ENCODE results near the gene PLEKHG4. TPM values are rescaled to one million over a fixed set of nuclear protein-coding genes. Genes with fewer than 3 reads are reported as not detected.

The PLEKHG4 gene
- total and polyA plus RNA-seq, 2 donors (not counting 1 experiment from before 2014, with no cell fraction given): 9.9 to 37.7 TPM

- H3K27me3 ChIP-seq (ENCODE audit: control insufficient read depth, insufficient read depth, low read length): no peaks in the 10 kb centered on the region
- peak overlapping the region; percentile 17 for H3K4me2 ChIP-seq (ENCODE audit: extremely low read depth, insufficient read depth, low read length)
- H4K20me1 ChIP-seq (ENCODE audit: control insufficient read depth, extremely low read depth, insufficient read depth, low read length): no peaks in the 10 kb centered on the region
- DNase-seq (ENCODE audit: low read depth in 2 of 2): peak; percentile 99 to 100
- no peaks in the 10 kb centered on the region for H3K36me3 ChIP-seq (ENCODE audit: control insufficient read depth, insufficient read depth, low read length)
- peak overlapping the region; percentile 87 for H3K27ac ChIP-seq (ENCODE audit: insufficient read depth, low read length)
- no peaks in the 10 kb centered on the region for H3K79me2 ChIP-seq (ENCODE audit: control insufficient read depth, insufficient read depth, low read length)
- H3K9ac ChIP-seq (ENCODE audit: insufficient read depth, low read length): peak overlapping the region; percentile 23
- no peak for TF ChIP-seq EZH2 (IDR thresholded peaks at IDR 0.05; ENCODE audit: low read length, missing control alignments)
- TF ChIP-seq, protein P1, sequence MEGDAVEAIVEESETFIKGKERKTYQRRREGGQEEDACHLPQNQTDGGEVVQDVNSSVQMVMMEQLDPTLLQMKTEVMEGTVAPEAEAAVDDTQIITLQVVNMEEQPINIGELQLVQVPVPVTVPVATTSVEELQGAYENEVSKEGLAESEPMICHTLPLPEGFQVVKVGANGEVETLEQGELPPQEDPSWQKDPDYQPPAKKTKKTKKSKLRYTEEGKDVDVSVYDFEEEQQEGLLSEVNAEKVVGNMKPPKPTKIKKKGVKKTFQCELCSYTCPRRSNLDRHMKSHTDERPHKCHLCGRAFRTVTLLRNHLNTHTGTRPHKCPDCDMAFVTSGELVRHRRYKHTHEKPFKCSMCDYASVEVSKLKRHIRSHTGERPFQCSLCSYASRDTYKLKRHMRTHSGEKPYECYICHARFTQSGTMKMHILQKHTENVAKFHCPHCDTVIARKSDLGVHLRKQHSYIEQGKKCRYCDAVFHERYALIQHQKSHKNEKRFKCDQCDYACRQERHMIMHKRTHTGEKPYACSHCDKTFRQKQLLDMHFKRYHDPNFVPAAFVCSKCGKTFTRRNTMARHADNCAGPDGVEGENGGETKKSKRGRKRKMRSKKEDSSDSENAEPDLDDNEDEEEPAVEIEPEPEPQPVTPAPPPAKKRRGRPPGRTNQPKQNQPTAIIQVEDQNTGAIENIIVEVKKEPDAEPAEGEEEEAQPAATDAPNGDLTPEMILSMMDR (conservative IDR thresholded peaks at IDR 0.05 in 1 of 2, IDR thresholded peaks at IDR 0.05 in 1 of 2; ENCODE audit: low read depth in 1 of 2, low read length in 2 of 2): no peak
- H3K4me3 ChIP-seq (replicated peaks in 1 of 4; ENCODE audit: control extremely low read depth in 1 of 4, insufficient read depth in 1 of 4, low read depth in 3 of 4, low read length in 4 of 4): no peak overlapping the region
- H3K9me3 ChIP-seq (ENCODE audit: control insufficient read depth, insufficient read depth, low read depth, low read length): no peaks in the 10 kb centered on the region
- peaks cover 15% of the 10 kb centered on the region for H3K4me1 ChIP-seq (ENCODE audit: control insufficient read depth, extremely low read depth, insufficient read depth, low read length)
- no peak overlapping the region for H2AFZ ChIP-seq (ENCODE audit: low read length)
These were observed 32.5 kb downstream of the PLEKHG4 start for GRCh38 chr16:67311607-67312488.

GRCh38 chr16:67312719-67313118 is 33.4 kb downstream of the PLEKHG4 start:
- Histone ChIP-seq H3K27me3 (ENCODE audit: control insufficient read depth, insufficient read depth, low read length) (no peaks in the 10 kb centered on the region), H2AFZ (ENCODE audit: low read length) (no peak overlapping the region), H3K9ac (ENCODE audit: insufficient read depth, low read length) (no peak overlapping the region), H3K27ac (ENCODE audit: insufficient read depth, low read length) (peak overlapping the region; percentile 87), H3K4me3 (replicated peaks in 1 of 4; ENCODE audit: control extremely low read depth in 1 of 4, insufficient read depth in 1 of 4, low read depth in 3 of 4, low read length in 4 of 4) (no peak overlapping the region), H3K4me1 (ENCODE audit: control insufficient read depth, extremely low read depth, insufficient read depth, low read length) (peaks cover 15% of the 10 kb centered on the region), H3K4me2 (ENCODE audit: extremely low read depth, insufficient read depth, low read length) (no peak overlapping the region), H3K9me3 (ENCODE audit: control insufficient read depth, insufficient read depth, low read depth, low read length) (no peaks in the 10 kb centered on the region), H3K36me3 (ENCODE audit: control insufficient read depth, insufficient read depth, low read length) (no peaks in the 10 kb centered on the region), H3K79me2 (ENCODE audit: control insufficient read depth, insufficient read depth, low read length) (no peaks in the 10 kb centered on the region), H4K20me1 (ENCODE audit: control insufficient read depth, extremely low read depth, insufficient read depth, low read length) (no peaks in the 10 kb centered on the region)
- DNase-seq (ENCODE audit: low read depth in 2 of 2): peak in 1 of 2 donors; percentile 78
- TF ChIP-seq, protein P1 (conservative IDR thresholded peaks at IDR 0.05 in 1 of 2, IDR thresholded peaks at IDR 0.05 in 1 of 2; ENCODE audit: low read depth in 1 of 2, low read length in 2 of 2): no peak
- TF ChIP-seq EZH2 (IDR thresholded peaks at IDR 0.05; ENCODE audit: low read length, missing control alignments): no peak

- peaks cover 2% of the 10 kb centered on the region for H3K4me1 ChIP-seq (ENCODE audit: control insufficient read depth, extremely low read depth, insufficient read depth, low read length)
- peaks cover 6% of the 10 kb centered on the region for H3K27me3 ChIP-seq (ENCODE audit: control insufficient read depth, insufficient read depth, low read length)
- H4K20me1 ChIP-seq (ENCODE audit: control insufficient read depth, extremely low read depth, insufficient read depth, low read length): no peaks in the 10 kb centered on the region
- no peak for DNase-seq (ENCODE audit: low read depth in 2 of 2)
- no peaks in the 10 kb centered on the region for H3K79me2 ChIP-seq (ENCODE audit: control insufficient read depth, insufficient read depth, low read length)
- no peak overlapping the region for H3K9ac ChIP-seq (ENCODE audit: insufficient read depth, low read length)
- no peaks in the 10 kb centered on the region for H3K9me3 ChIP-seq (ENCODE audit: control insufficient read depth, insufficient read depth, low read depth, low read length)
- H2AFZ ChIP-seq (ENCODE audit: low read length): no peak overlapping the region
- TF ChIP-seq EZH2 (IDR thresholded peaks at IDR 0.05; ENCODE audit: low read length, missing control alignments): no peak
- TF ChIP-seq, protein P1 (conservative IDR thresholded peaks at IDR 0.05 in 1 of 2, IDR thresholded peaks at IDR 0.05 in 1 of 2; ENCODE audit: low read depth in 1 of 2, low read length in 2 of 2): no peak
- H3K27ac ChIP-seq (ENCODE audit: insufficient read depth, low read length): no peak overlapping the region
- no peak overlapping the region for H3K4me2 ChIP-seq (ENCODE audit: extremely low read depth, insufficient read depth, low read length)
- no peaks in the 10 kb centered on the region for H3K36me3 ChIP-seq (ENCODE audit: control insufficient read depth, insufficient read depth, low read length)
- H3K4me3 ChIP-seq (replicated peaks in 1 of 4; ENCODE audit: control extremely low read depth in 1 of 4, insufficient read depth in 1 of 4, low read depth in 3 of 4, low read length in 4 of 4): no peak overlapping the region
These were observed 38.5 kb downstream of the PLEKHG4 start for GRCh38 chr16:67317853-67318252.
